HCT116 (cell line): Measurements from ENCODE around the gene TEAD1. TPM values are rescaled to one million over a fixed set of nuclear protein-coding genes. Genes with fewer than 3 reads are reported as not detected.

Experiments used
- ATAC-seq: fragments of 200-7000 bp; cut with Tn5 transposase; 2 replicates; pipeline ENCODE4 v1.9.1; 2020; ENCODE audit warnings: mild to moderate bottlenecking, moderate library complexity
- BruUV-seq: library from RNA; stranded (reverse); fragments of 400-500 nt; replicated peaks from 2 replicates; lab custom pipeline; 2021; lab: Mats Ljungman, UMichigan
- CTCF ChIA-PET: fragments of 300-600 bp; sonication (Branson Sonifier 250); formaldehyde crosslinking; loops from one replicate; lab custom pipeline; 2021; ENCODE audit warnings: antibody characterized with exemption; lab: Charles Lee
- POLR2A ChIA-PET: fragments of 300-600, 350-600 bp; sonication (Branson Sonifier 250); formaldehyde crosslinking; loops from one replicate; lab custom pipeline; 2021; ENCODE audit warnings: antibody characterized with exemption; lab: Charles Lee
- RAD21 ChIA-PET, 2 experiments: fragments of 300-600 bp; sonication (Branson Sonifier 250); formaldehyde crosslinking; loops; one replicate each; lab custom pipeline; 2023; ENCODE audit warnings: low total read pairs in 2 of 2; ENCODE audit not compliant: uncharacterized antibody in 2 of 2, unreplicated experiment in 2 of 2, low non-redundant PET in 1 of 2; lab: Charles Lee
- DNase-seq: peaks from one replicate; pipeline ENCODE4 v3.0.0-alpha.2; 2010; ENCODE audit warnings: low read depth, low spot score
- H2AFZ ChIP-seq: fragments of 200-600 bp; shearing (Covaris generic), sonication (generic); 2 replicates; pipeline ENCODE4 v1.6.1; 2017; ENCODE audit warnings: low read depth, mixed run types, mixed read lengths, antibody characterized with exemption, low read length; ENCODE audit not compliant: poor library complexity, severe bottlenecking
- H3K27ac ChIP-seq: 2 replicates; pipeline ENCODE4 v1.5.1; 2012; ENCODE audit warnings: low read depth, low read length
- H3K27me3 ChIP-seq: fragments of 200-600 bp; sonication (generic); 2 replicates; pipeline ENCODE4 v1.6.1; 2016; ENCODE audit warnings: mixed run types, low read length, mixed read lengths; ENCODE audit not compliant: insufficient read depth
- H3K36me3 ChIP-seq, 2 experiments: fragments of 200-500 bp in 1 of 2; fragments of 200-600 bp in 1 of 2; sonication (Bioruptor generic) in 1 of 2; sonication (generic) in 1 of 2; 2 replicates each; pipeline versions ENCODE4 v1.5.1 to v1.6.1; 2014 to 2016; ENCODE audit warnings: low read length in 2 of 2, inconsistent platforms in 1 of 2, mixed read lengths in 1 of 2, mixed run types in 1 of 2; ENCODE audit not compliant: insufficient read depth in 2 of 2, control insufficient read depth in 1 of 2
- H3K4me1 ChIP-seq, 2 experiments: fragments of 200-600 bp in 1 of 2; sonication (generic) in 1 of 2; 2 replicates each; pipeline versions ENCODE4 v1.5.1 to v1.6.1; 2012 to 2017; ENCODE audit warnings: low read length in 2 of 2, inconsistent platforms in 1 of 2, mild to moderate bottlenecking in 1 of 2, mixed read lengths in 1 of 2, mixed run types in 1 of 2, moderate library complexity in 1 of 2; ENCODE audit not compliant: insufficient read depth in 2 of 2, control insufficient read depth in 1 of 2
- H3K4me2 ChIP-seq: fragments of 200-600 bp; sonication (generic); 2 replicates; pipeline ENCODE4 v1.6.1; 2017; ENCODE audit warnings: mixed run types, low read length, mixed read lengths
- H3K4me3 ChIP-seq, 2 experiments: fragments of 200-600 bp in 1 of 2; sonication (generic) in 1 of 2; replicated peaks in 1 of 2; 2 replicates each; pipeline ENCODE4 v1.5.1; 2011 to 2016; ENCODE audit warnings: low read length in 2 of 2, control low read depth in 1 of 2, low read depth in 1 of 2, mild to moderate bottlenecking in 1 of 2, mixed read lengths in 1 of 2, mixed run types in 1 of 2
- H3K79me2 ChIP-seq: fragments of 200-600 bp; sonication (generic); 2 replicates; pipeline ENCODE4 v1.6.1; 2017; ENCODE audit warnings: mild to moderate bottlenecking, mixed run types, low read length, moderate library complexity, mixed read lengths; ENCODE audit not compliant: insufficient read depth
- H3K9ac ChIP-seq: fragments of 200-600 bp; sonication (generic); 2 replicates; pipeline ENCODE4 v1.6.1; 2016; ENCODE audit warnings: low read length, mixed read lengths
- H3K9me2 ChIP-seq: fragments of 200-600 bp; sonication (generic), shearing (Covaris generic); 2 replicates; pipeline ENCODE4 v1.6.1; 2017; ENCODE audit warnings: mixed run types, mild to moderate bottlenecking, moderate library complexity; ENCODE audit not compliant: insufficient read depth
- H3K9me3 ChIP-seq, 2 experiments: fragments of 200-500 bp in 1 of 2; fragments of 200-600 bp in 1 of 2; sonication (Bioruptor generic) in 1 of 2; sonication (generic) in 1 of 2; 2 replicates each; pipeline ENCODE4 v1.6.1; 2014 to 2017; ENCODE audit warnings: low read length in 2 of 2, mixed read lengths in 2 of 2, inconsistent platforms in 1 of 2, low read depth in 1 of 2, mild to moderate bottlenecking in 1 of 2, mixed run types in 1 of 2, moderate library complexity in 1 of 2; ENCODE audit not compliant: control insufficient read depth in 1 of 2, insufficient read depth in 1 of 2
- H4K20me1 ChIP-seq: fragments of 200-600 bp; sonication (generic), shearing (Covaris generic); 2 replicates; pipeline ENCODE4 v1.6.1; 2017; ENCODE audit warnings: mixed run types, mild to moderate bottlenecking, moderate library complexity; ENCODE audit not compliant: insufficient read depth
- ATF3 ChIP-seq: IDR thresholded peaks from 2 replicates; pipeline ENCODE4 v1.6.1; 2012
- CBX3 ChIP-seq: IDR thresholded peaks from 2 replicates; pipeline ENCODE4 v1.6.1; 2012; ENCODE audit warnings: low read depth
- CEBPB ChIP-seq: IDR thresholded peaks from 2 replicates; pipeline ENCODE4 v1.6.1; 2012; ENCODE audit warnings: low read depth
- CTCF ChIP-seq, 3 experiments: fragments of 200-600 bp in 1 of 3; sonication (generic) in 1 of 3; IDR thresholded peaks in 2 of 3; conservative IDR thresholded peaks in 1 of 3; 2 replicates each; pipeline ENCODE4 v1.5.1; 2012 to 2017; ENCODE audit warnings: low read depth in 2 of 3, low read length in 2 of 3, antibody characterized with exemption in 1 of 3, borderline replicate concordance in 1 of 3, control low read depth in 1 of 3, mild to moderate bottlenecking in 1 of 3, mixed read lengths in 1 of 3, mixed run types in 1 of 3, moderate library complexity in 1 of 3; ENCODE audit not compliant: insufficient read depth in 1 of 3
- EGR1 ChIP-seq: IDR thresholded peaks from 2 replicates; pipeline ENCODE4 v1.6.1; 2012; ENCODE audit warnings: low read depth
- ELF1 ChIP-seq: IDR thresholded peaks from 2 replicates; pipeline ENCODE4 v1.6.1; 2012; ENCODE audit warnings: low read depth, borderline replicate concordance
- EZH2 ChIP-seq: fragments of 200-600 bp; sonication (generic); IDR thresholded peaks from 2 replicates; pipeline ENCODE4 v1.6.1; 2017; ENCODE audit warnings: antibody characterized with exemption, mixed run types
- EZH2phosphoT487 ChIP-seq: fragments of 200-600 bp; IDR thresholded peaks from 2 replicates; pipeline ENCODE4 v1.6.1; 2018; ENCODE audit warnings: antibody characterized with exemption, borderline replicate concordance
- FOSL1 ChIP-seq: IDR thresholded peaks from 2 replicates; pipeline ENCODE4 v1.6.1; 2012; ENCODE audit warnings: low read depth
- POLR2AphosphoS5 ChIP-seq: IDR thresholded peaks from 2 replicates; pipeline ENCODE4 v1.6.1; 2011; ENCODE audit warnings: mild to moderate bottlenecking, low read depth, low read length, moderate library complexity
- RAD21 ChIP-seq: IDR thresholded peaks from 2 replicates; pipeline ENCODE4 v1.6.1; 2012; ENCODE audit warnings: low read depth, mild to moderate bottlenecking
- REST ChIP-seq: IDR thresholded peaks from 2 replicates; pipeline ENCODE4 v1.6.1; 2012; ENCODE audit warnings: low read depth
- SIN3A ChIP-seq: IDR thresholded peaks from 2 replicates; pipeline ENCODE4 v1.6.1; 2012; ENCODE audit warnings: low read depth
- SRF ChIP-seq: IDR thresholded peaks from 2 replicates; pipeline ENCODE4 v1.6.1; 2012; ENCODE audit warnings: low read depth
- TCF7L2 ChIP-seq: IDR thresholded peaks from 2 replicates; pipeline ENCODE4 v1.7.0; 2011; ENCODE audit warnings: borderline replicate concordance, inconsistent platforms; ENCODE audit not compliant: insufficient read depth, insufficient read length; ENCODE audit errors: extremely low read depth
- YY1 ChIP-seq: IDR thresholded peaks from 2 replicates; pipeline ENCODE4 v1.6.1; 2011; ENCODE audit warnings: low read length, low read depth, moderate library complexity, mild to moderate bottlenecking; ENCODE audit not compliant: insufficient replicate concordance; ENCODE audit errors: extremely low read depth
- intact Hi-C: fragments of 100-400 bp; cut with micrococcal nuclease; formaldehyde crosslinking; loops from 2 replicates; pipeline ENCODE4 v1.10.0; 2022
- total RNA-seq: library from RNA; stranded (reverse); gene quantifications from one replicate; pipeline ENCODE4 v1.2.1, GENCODE V29; 2021; ENCODE audit not compliant: unreplicated experiment
- TF ChIP-seq, protein P1 (sequence below): IDR thresholded peaks from 2 replicates; pipeline ENCODE4 v1.6.1; 2012

TEAD1 gene
- total RNA-seq, 1 experiment from 2014 or later: 103 TPM

DNA sequence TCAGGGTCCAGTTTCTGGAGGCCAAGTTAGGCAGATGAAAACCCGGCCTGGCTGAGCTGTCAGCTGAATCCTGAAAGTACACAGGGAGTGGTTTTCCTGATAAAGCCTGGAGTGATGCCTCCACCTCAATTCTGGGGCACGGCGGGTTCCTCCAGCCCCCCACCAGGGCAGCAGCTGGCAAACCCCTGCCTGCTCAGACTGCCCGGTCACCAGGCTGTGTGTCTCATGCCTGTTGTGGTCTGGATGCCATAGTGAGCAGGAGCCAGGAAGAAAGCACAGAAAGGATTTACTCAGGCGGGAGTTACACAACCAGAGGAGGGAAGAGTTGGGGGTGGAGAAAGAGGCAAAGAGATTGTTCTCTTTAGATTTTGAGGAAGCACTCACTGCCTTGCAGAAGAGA lies 215.0 kb downstream of the TEAD1 start:
- DNase-seq: no peak
- H3K9ac ChIP-seq: no peak overlapping the region
- POLR2A ChIA-PET: no interaction called here
- no peaks in the 10 kb centered on the region for H4K20me1 ChIP-seq
- peaks cover 0 to 8% of the 10 kb centered on the region in 2 experiments; a peak in 2 of 4 replicates for H3K36me3 ChIP-seq
- H2AFZ ChIP-seq: no peak overlapping the region
- no peak overlapping the region for H3K27ac ChIP-seq
- H3K4me2 ChIP-seq: no peak overlapping the region
- ATAC-seq: no peak
- no peaks in the 10 kb centered on the region for H3K9me2 ChIP-seq
- RAD21 ChIA-PET: interaction anchor here (0.8 to 1.7 kb wide), 9 partner anchors 75 to 600 kb away, joined by 3 to 8 read pairs (median 4); no protein-coding TSS in a partner anchor
- BruUV-seq: no TSS peak
- intact Hi-C loops: loop anchor here (2.0 to 5.0 kb wide), 2 partner anchors 77 to 214 kb away; partner anchors contain the start of gene TEAD1
- no peaks in the 10 kb centered on the region for H3K27me3 ChIP-seq
- H3K9me3 ChIP-seq: no peaks in the 10 kb centered on the region
- no peaks in the 10 kb centered on the region for H3K4me1 ChIP-seq
- H3K4me3 ChIP-seq: no peak overlapping the region
- TF ChIP-seq ELF1: no peak
- no peak for TF ChIP-seq CEBPB
- no peak for TF ChIP-seq EGR1
- no peak for TF ChIP-seq EZH2
- TF ChIP-seq, protein P1, sequence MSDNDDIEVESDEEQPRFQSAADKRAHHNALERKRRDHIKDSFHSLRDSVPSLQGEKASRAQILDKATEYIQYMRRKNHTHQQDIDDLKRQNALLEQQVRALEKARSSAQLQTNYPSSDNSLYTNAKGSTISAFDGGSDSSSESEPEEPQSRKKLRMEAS: no peak
- no peak for TF ChIP-seq FOSL1
- no peak for TF ChIP-seq CBX3
- no peak for TF ChIP-seq CTCF (IDR thresholded peaks at IDR 0.05 in 2 of 3, conservative IDR thresholded peaks at IDR 0.05 in 1 of 3; ENCODE audit: borderline replicate concordance in 1 of 3, insufficient read depth in 1 of 3, low read depth in 2 of 3, low read length in 2 of 3)
- no peak for TF ChIP-seq TCF7L2
- no peak for TF ChIP-seq SIN3A
- TF ChIP-seq REST: no peak
- TF ChIP-seq ATF3: no peak
- TF ChIP-seq RAD21: no peak
- TF ChIP-seq YY1: no peak
- TF ChIP-seq SRF: no peak
- no peak for TF ChIP-seq POLR2AphosphoS5
- no peak for TF ChIP-seq EZH2phosphoT487
- no peaks in the 10 kb centered on the region for H3K79me2 ChIP-seq
- CTCF ChIA-PET: interaction anchor here (0.9 to 3.7 kb wide), 16 partner anchors 10 to 601 kb away, joined by 3 to 47 read pairs (median 5); no protein-coding TSS in a partner anchor
